PC-9 (cell line): ENCODE measurements around the gene MBD2. TPM values are rescaled to one million over a fixed set of nuclear protein-coding genes. Genes with fewer than 3 reads are reported as not detected.

Experiments
- BruUV-seq: library from RNA; stranded (reverse); fragments of 400-500 nt; replicated peaks from 2 replicates; lab custom pipeline; 2021; lab: Mats Ljungman, UMichigan
- CTCF ChIA-PET: fragments of 300-600 bp; sonication (Branson Sonifier 250); formaldehyde crosslinking; loops from one replicate; lab custom pipeline; 2022; ENCODE audit warnings: antibody characterized with exemption; lab: Charles Lee
- POLR2A ChIA-PET: fragments of 300-600 bp; sonication (Branson Sonifier 250); formaldehyde crosslinking; loops from one replicate; lab custom pipeline; 2022; ENCODE audit warnings: antibody characterized with exemption; ENCODE audit not compliant: unreplicated experiment; lab: Charles Lee
- DNase-seq, 2 experiments: peaks; one replicate each; pipeline versions ENCODE4 v3.0.0 to v3.0.0-alpha.2; 2015 to 2022; ENCODE audit warnings: mixed read lengths in 1 of 2
- H2AFZ ChIP-seq: fragments of 200-600 bp; sonication (generic); 2 replicates; pipeline ENCODE4 v1.8.1; 2017; ENCODE audit warnings: antibody characterized with exemption
- H3F3A ChIP-seq: fragments of 200-600 bp; sonication (generic); 2 replicates; pipeline ENCODE4 v1.8.1; 2017; ENCODE audit warnings: antibody characterized with exemption, mild to moderate bottlenecking, low read depth; ENCODE audit not compliant: insufficient read depth
- H3K27ac ChIP-seq: fragments of 200-600 bp; sonication (generic); 2 replicates; pipeline ENCODE4 v1.6.1; 2016; ENCODE audit warnings: mixed run types
- H3K27me3 ChIP-seq: fragments of 200-600 bp; sonication (generic); 2 replicates; pipeline ENCODE4 v1.6.1; 2016; ENCODE audit warnings: low read depth, mixed run types; ENCODE audit not compliant: insufficient read depth
- H3K36me3 ChIP-seq: fragments of 200-600 bp; sonication (generic); 2 replicates; pipeline ENCODE4 v1.6.1; 2016; ENCODE audit warnings: low read depth, mixed run types
- H3K4me1 ChIP-seq: fragments of 200-600 bp; sonication (generic); replicated peaks from 2 replicates; pipeline ENCODE4 v1.6.1; 2016; ENCODE audit warnings: mixed run types; ENCODE audit not compliant: insufficient read depth
- H3K4me2 ChIP-seq: fragments of 200-600 bp; sonication (generic); 2 replicates; pipeline ENCODE4 v1.6.1; 2017; ENCODE audit warnings: mixed run types
- H3K4me3 ChIP-seq: fragments of 200-600 bp; sonication (generic); 2 replicates; pipeline ENCODE4 v1.6.1; 2016; ENCODE audit warnings: mixed run types
- H3K79me2 ChIP-seq: fragments of 200-600 bp; sonication (generic); 2 replicates; pipeline ENCODE4 v1.6.1; 2017; ENCODE audit warnings: low read depth, mixed run types
- H3K9me2 ChIP-seq: fragments of 200-600 bp; sonication (generic); 2 replicates; pipeline ENCODE4 v1.8.1; 2017; ENCODE audit warnings: mild to moderate bottlenecking; ENCODE audit not compliant: insufficient read depth
- H3K9me3 ChIP-seq: fragments of 200-600 bp; sonication (generic); 2 replicates; pipeline ENCODE4 v1.8.1; 2016; ENCODE audit warnings: low read depth; ENCODE audit not compliant: insufficient read depth
- H4K20me1 ChIP-seq: fragments of 200-600 bp; sonication (generic); 2 replicates; pipeline ENCODE4 v1.8.1; 2017; ENCODE audit not compliant: insufficient read depth
- CTCF ChIP-seq: fragments of 200-600 bp; sonication (generic); conservative IDR thresholded peaks from 2 replicates; pipeline ENCODE4 v1.6.1; 2017; ENCODE audit warnings: mixed run types, antibody characterized with exemption, mild to moderate bottlenecking, moderate library complexity
- EZH2 ChIP-seq: fragments of 200-600 bp; sonication (generic); IDR thresholded peaks from 2 replicates; pipeline ENCODE4 v1.8.0; 2017; ENCODE audit warnings: antibody characterized with exemption, low read depth
- intact Hi-C: fragments of 100-400 bp; cut with micrococcal nuclease; formaldehyde crosslinking; loops from one replicate; pipeline ENCODE4 v1.10.0; 2022; ENCODE audit not compliant: unreplicated experiment
- total RNA-seq: library from RNA; stranded (reverse); gene quantifications from 2 replicates; pipeline ENCODE4 v1.2.3, GENCODE V29; 2021

The MBD2 gene
- total RNA-seq, 1 experiment from 2014 or later = 72.0 TPM

DNA sequence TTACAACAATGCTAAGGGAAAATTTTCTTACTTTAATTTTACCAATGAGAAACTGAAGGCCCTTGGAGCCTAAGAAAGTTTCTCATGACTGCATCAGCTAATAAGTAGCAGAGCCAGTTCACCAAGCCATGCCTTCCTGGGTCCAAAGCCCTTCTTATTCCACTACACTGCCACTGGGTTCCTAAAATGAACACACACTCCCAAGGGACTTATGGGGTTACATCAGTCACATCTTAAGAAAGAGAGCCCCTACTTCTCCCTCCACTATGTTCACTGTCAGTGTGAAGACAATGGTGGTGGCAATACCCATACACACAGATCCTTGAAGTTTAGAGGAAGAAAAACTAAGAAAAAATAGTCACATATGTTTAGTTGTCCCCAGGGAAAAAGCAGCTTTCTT, 20.6 kb downstream of the MBD2 start:
- Histone ChIP-seq H3K79me2 (peaks cover 68% of the 10 kb centered on the region), H3K9me3 (no peaks in the 10 kb centered on the region), H3K4me1 (no peaks in the 10 kb centered on the region), H3K27ac (no peak overlapping the region), H3K36me3 (no peaks in the 10 kb centered on the region; the same call in 1 of the 2 replicates), H3F3A (peaks cover 5% of the 10 kb centered on the region), H3K4me3 (no peak overlapping the region), H3K27me3 (no peaks in the 10 kb centered on the region), H2AFZ (no peak overlapping the region), H3K9me2 (no peaks in the 10 kb centered on the region), H3K4me2 (no peak overlapping the region), H4K20me1 (peaks cover 34% of the 10 kb centered on the region)
- CTCF ChIA-PET = no interaction called here
- TF ChIP-seq CTCF (no peak), EZH2 (no peak)
- DNase-seq = no peak
- intact Hi-C loops = no loop called here
- BruUV-seq = no TSS peak
- POLR2A ChIA-PET = no interaction called here

- Histone ChIP-seq H4K20me1 (peaks cover 23% of the 10 kb centered on the region), H3F3A (peaks cover 5% of the 10 kb centered on the region), H3K4me1 (no peaks in the 10 kb centered on the region), H3K9me2 (no peaks in the 10 kb centered on the region), H3K79me2 (peaks cover 68% of the 10 kb centered on the region), H3K36me3 (peaks cover 4% of the 10 kb centered on the region; the same call in 1 of the 2 replicates), H3K4me2 (no peak overlapping the region), H3K27me3 (no peaks in the 10 kb centered on the region), H2AFZ (no peak overlapping the region), H3K9me3 (no peaks in the 10 kb centered on the region), H3K27ac (no peak overlapping the region), H3K4me3 (no peak overlapping the region)
- CTCF ChIA-PET = no interaction called here
- BruUV-seq = no TSS peak
- TF ChIP-seq CTCF (no peak), EZH2 (no peak)
- DNase-seq = no peak
- POLR2A ChIA-PET = no interaction called here
- intact Hi-C loops = no loop called here
Measured at GRCh38 chr18:54202851-54203250, 21.6 kb downstream of the MBD2 start.

- Histone ChIP-seq H3K4me1 (peaks cover 13% of the 10 kb centered on the region), H3K9me3 (no peaks in the 10 kb centered on the region), H3K79me2 (peaks cover 52% of the 10 kb centered on the region), H3K9me2 (no peaks in the 10 kb centered on the region), H3K4me3 (no peak overlapping the region), H3K4me2 (no peak overlapping the region), H3K27ac (no peak overlapping the region), H3F3A (0 out of 2 replicates have a peak, but pooled peaks cover 9% of the 10 kb centered on the region), H3K27me3 (no peaks in the 10 kb centered on the region), H3K36me3 (peaks cover 8% of the 10 kb centered on the region; the same call in 1 of the 2 replicates), H4K20me1 (peaks cover 3% of the 10 kb centered on the region), H2AFZ (no peak overlapping the region)
- intact Hi-C loops = no loop called here
- DNase-seq = no peak
- ChIA-PET POLR2A (no interaction called here), CTCF (no interaction called here)
- no peak for TF ChIP-seq CTCF
- TF ChIP-seq EZH2 = no peak
- no TSS peak for BruUV-seq
Measured at GRCh38 chr18:54197747-54198411, 26.6 kb downstream of the MBD2 start.
